CD4-positive, alpha-beta T cell treated with Interleukin-2 at 100 ng/mL for 4 hours (primary cell): ENCODE measurements around the gene SH2D3C.
A peak's percentile ranks its signal among the peaks of the same experiment; 100 is the strongest.

Experiments
- DNase-seq: peaks from one replicate; pipeline ENCODE4 v3.0.0-alpha.2; 2020; ENCODE audit warnings: low spot score

SH2D3C gene

GRCh38 chr9:127717766-127718165 lies 60.7 kb downstream of the SH2D3C start:
- no peak for DNase-seq

GRCh38 chr9:127716412-127716811 lies 62.1 kb downstream of the SH2D3C start:
- no peak for DNase-seq

GRCh38 chr9:127715470-127716337 lies 62.8 kb downstream of the SH2D3C start, which contains the start of the genes PTRH1 and TTC16:
Gene PTRH1, minus strand, starts transcription at chr9:127715663. Its CDS starts 24 bp downstream, at chr9:127715639.
Gene TTC16, plus strand, starts transcription at chr9:127716079. Its CDS starts 67 bp downstream, at chr9:127716146.
- peak; percentile 95 for DNase-seq

- no peak for DNase-seq
These were observed 63.5 kb downstream of the SH2D3C start for GRCh38 chr9:127714951-127715469.

- DNase-seq = no peak
These were observed 64.3 kb downstream of the SH2D3C start for GRCh38 chr9:127714020-127714750.

- DNase-seq = no peak
These were observed 65.6 kb downstream of the SH2D3C start for GRCh38 chr9:127712867-127713266.

- no peak for DNase-seq
These were observed 66.1 kb downstream of the SH2D3C start for GRCh38 chr9:127712371-127712770.

- DNase-seq = no peak
These were observed 66.6 kb downstream of the SH2D3C start for GRCh38 chr9:127711831-127712274.

- peak; percentile 5 for DNase-seq
These were observed 67.2 kb downstream of the SH2D3C start for GRCh38 chr9:127711226-127711701.

- DNase-seq = no peak
These were observed 68.2 kb downstream of the SH2D3C start for GRCh38 chr9:127710204-127710783.

- DNase-seq = no peak
These were observed 69.4 kb downstream of the SH2D3C start for GRCh38 chr9:127708952-127709587.

- DNase-seq = peak; percentile 69
These were observed 70.7 kb downstream of the SH2D3C start for GRCh38 chr9:127707766-127708165.

- DNase-seq = no peak
These were observed 71.6 kb downstream of the SH2D3C start, which contains the start of gene CFAP157 for GRCh38 chr9:127706836-127707241. Gene CFAP157, plus strand, starts transcription at chr9:127706988. Its CDS starts 44 bp downstream, at chr9:127707032.

GRCh38 chr9:127705577-127706379 lies 72.7 kb downstream of the SH2D3C start:
- DNase-seq = no peak

- DNase-seq = no peak
These were observed 75.0 kb downstream of the SH2D3C start for GRCh38 chr9:127703289-127703946.

GRCh38 chr9:127700594-127701255 lies 77.7 kb downstream of the SH2D3C start:
- DNase-seq = no peak

GRCh38 chr9:127700140-127700539 lies 78.3 kb downstream of the SH2D3C start:
- no peak for DNase-seq

GRCh38 chr9:127698985-127699670 lies 79.3 kb downstream of the SH2D3C start:
- DNase-seq = peak; percentile 91

- DNase-seq = no peak
These were observed 80.1 kb downstream of the SH2D3C start for GRCh38 chr9:127698386-127698785.
